ENCODE results near the gene SSBP3. TPM values are rescaled to one million over a fixed set of nuclear protein-coding genes. Genes with fewer than 3 reads are reported as not detected.

The SSBP3 gene
- total RNA-seq, 4 donors from 2014 or later = 26.4 to 49.5 (median 37.1) TPM

DNA sequence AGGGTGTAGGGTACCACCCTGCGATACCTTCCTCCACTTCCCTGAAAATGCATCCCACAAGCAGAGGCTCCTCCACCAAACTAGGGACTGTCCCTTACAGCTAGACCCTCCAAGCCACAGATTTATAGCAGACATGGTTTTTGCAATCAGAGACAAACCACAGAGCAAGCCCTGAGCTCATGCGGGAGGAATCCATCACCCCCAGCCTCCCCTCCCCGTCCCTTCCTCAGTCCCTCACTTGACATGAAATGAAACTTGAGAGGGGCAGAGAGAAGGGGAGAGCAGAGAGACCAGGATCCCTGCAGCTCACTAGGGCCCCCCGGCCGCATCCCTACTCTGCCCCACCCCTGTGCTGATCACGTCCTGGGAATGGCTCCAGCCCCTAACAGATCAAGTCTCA, 111.3 kb downstream of the SSBP3 start:
- H3K4me1 ChIP-seq = peaks cover 59% of the 10 kb centered on the region
- no peaks in the 10 kb centered on the region for H3K9me3 ChIP-seq
- no peaks in the 10 kb centered on the region for H3K36me3 ChIP-seq
- no peak for DNase-seq (ENCODE audit: low spot score in 2 of 2)
- 82% methylated on average over 6 of the region's 6 CpGs for WGBS
- H3K4me3 ChIP-seq = no peak overlapping the region
- H3K27ac ChIP-seq = no peak overlapping the region
- no peaks in the 10 kb centered on the region for H3K27me3 ChIP-seq
- TF ChIP-seq EP300 (IDR thresholded peaks at IDR 0.05) = no peak
- TF ChIP-seq, protein P1, sequence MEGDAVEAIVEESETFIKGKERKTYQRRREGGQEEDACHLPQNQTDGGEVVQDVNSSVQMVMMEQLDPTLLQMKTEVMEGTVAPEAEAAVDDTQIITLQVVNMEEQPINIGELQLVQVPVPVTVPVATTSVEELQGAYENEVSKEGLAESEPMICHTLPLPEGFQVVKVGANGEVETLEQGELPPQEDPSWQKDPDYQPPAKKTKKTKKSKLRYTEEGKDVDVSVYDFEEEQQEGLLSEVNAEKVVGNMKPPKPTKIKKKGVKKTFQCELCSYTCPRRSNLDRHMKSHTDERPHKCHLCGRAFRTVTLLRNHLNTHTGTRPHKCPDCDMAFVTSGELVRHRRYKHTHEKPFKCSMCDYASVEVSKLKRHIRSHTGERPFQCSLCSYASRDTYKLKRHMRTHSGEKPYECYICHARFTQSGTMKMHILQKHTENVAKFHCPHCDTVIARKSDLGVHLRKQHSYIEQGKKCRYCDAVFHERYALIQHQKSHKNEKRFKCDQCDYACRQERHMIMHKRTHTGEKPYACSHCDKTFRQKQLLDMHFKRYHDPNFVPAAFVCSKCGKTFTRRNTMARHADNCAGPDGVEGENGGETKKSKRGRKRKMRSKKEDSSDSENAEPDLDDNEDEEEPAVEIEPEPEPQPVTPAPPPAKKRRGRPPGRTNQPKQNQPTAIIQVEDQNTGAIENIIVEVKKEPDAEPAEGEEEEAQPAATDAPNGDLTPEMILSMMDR (IDR thresholded peaks at IDR 0.05) = no peak
- no peak for TF ChIP-seq POLR2AphosphoS5 (IDR thresholded peaks at IDR 0.05)
- no peak for TF ChIP-seq POLR2A (IDR thresholded peaks at IDR 0.05)

DNA sequence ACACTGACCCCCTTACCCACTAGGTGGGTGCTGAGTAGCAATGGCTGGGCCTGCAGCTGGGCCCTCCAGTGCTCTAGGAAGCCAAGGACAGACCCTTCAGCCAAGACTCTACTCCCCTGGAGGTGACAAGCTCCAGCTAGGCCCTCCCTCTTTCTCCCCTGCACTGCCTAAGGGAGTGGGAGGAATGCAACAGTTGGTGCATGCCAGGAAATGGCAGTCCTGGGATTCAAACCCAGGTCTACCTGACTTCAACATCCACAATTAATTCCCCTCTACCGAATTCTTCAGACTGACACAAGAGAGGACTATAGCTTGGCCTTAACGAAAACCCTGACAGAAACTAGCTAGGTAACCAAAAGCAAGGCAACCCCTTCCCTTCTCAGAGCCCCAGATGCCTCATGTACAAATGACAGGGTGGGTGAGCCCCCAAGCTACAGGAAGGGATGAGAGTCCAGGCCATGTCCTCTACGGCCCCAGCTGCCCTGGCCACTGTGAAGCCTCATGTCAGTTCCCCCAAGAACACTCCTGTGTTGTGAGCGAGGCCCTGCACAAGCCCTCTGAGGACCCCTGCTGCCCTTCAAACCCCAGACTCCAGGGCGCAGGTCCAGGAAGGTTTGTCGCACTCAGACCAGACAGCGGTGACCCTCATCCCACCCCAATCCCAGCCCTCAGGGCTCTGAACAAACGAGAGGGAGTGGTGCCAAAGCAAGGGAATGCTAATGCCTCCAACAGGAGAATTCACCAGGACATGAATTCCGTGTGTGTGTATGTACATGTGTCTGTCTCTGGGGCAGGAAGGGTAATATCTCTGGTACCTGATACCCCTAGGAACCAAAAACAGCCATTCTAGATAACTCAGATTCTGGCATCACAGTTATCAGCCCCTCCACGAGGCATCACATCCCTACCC, 113.9 kb downstream of the SSBP3 start:
- H3K36me3 ChIP-seq = no peaks in the 10 kb centered on the region
- TF ChIP-seq POLR2A (IDR thresholded peaks at IDR 0.05) (no peak), EP300 (IDR thresholded peaks at IDR 0.05) (no peak)
- TF ChIP-seq, protein P1 (IDR thresholded peaks at IDR 0.05) = no peak
- DNase-seq (ENCODE audit: low spot score in 2 of 2) = no peak
- H3K4me3 ChIP-seq = no peak overlapping the region
- H3K27me3 ChIP-seq = no peaks in the 10 kb centered on the region
- peaks cover 59% of the 10 kb centered on the region for H3K4me1 ChIP-seq
- no peak overlapping the region for H3K27ac ChIP-seq
- WGBS = 82% methylated on average over 10 of the region's 10 CpGs
- no peaks in the 10 kb centered on the region for H3K9me3 ChIP-seq

DNA sequence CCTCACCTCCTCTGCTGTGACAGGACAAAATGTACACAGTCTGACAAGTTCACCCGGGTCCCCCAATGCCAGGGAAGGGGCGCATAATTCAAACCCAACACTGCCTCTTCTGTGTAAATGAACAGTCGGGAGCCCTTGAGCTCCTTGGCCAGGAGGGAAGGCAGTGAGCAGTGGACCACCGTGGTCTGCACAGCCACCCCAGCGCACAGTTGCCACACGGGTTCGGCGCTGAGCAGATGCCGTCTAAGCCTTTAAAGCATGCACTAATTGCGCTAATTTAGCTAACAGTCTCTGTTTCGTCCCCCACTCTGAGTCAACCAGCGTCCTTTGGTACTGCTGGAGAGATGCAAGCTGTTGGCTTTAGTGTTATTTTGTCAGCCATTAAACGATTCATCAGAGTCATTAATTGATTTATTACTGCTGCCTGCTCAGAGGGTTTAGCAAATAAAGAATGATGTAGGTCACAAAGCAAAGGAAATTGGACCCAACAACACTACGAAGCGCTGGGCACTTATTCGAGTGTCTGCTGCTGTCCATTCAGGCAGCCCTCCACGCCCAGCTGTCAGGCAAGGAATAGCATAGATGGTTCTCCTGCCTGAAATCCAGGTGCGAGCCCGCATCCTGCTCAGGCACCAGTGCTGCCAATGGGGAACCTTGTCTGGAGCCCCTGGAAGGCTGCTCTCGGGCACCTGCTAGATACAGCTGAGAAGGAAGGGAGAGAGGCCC, 114.8 kb downstream of the SSBP3 start:
- TF ChIP-seq, protein P1 (IDR thresholded peaks at IDR 0.05) = no peak
- TF ChIP-seq POLR2AphosphoS5 (IDR thresholded peaks at IDR 0.05) = no peak
- TF ChIP-seq EP300 (IDR thresholded peaks at IDR 0.05) = no peak
- TF ChIP-seq POLR2A (IDR thresholded peaks at IDR 0.05) = no peak
- Histone ChIP-seq H3K36me3 (no peaks in the 10 kb centered on the region), H3K27me3 (no peaks in the 10 kb centered on the region), H3K9me3 (no peaks in the 10 kb centered on the region), H3K4me1 (peaks cover 64% of the 10 kb centered on the region), H3K27ac (no peak overlapping the region), H3K4me3 (no peak overlapping the region)
- WGBS = 81% methylated on average over 18 of the region's 20 CpGs
- DNase-seq (ENCODE audit: low spot score in 2 of 2) = no peak

DNA sequence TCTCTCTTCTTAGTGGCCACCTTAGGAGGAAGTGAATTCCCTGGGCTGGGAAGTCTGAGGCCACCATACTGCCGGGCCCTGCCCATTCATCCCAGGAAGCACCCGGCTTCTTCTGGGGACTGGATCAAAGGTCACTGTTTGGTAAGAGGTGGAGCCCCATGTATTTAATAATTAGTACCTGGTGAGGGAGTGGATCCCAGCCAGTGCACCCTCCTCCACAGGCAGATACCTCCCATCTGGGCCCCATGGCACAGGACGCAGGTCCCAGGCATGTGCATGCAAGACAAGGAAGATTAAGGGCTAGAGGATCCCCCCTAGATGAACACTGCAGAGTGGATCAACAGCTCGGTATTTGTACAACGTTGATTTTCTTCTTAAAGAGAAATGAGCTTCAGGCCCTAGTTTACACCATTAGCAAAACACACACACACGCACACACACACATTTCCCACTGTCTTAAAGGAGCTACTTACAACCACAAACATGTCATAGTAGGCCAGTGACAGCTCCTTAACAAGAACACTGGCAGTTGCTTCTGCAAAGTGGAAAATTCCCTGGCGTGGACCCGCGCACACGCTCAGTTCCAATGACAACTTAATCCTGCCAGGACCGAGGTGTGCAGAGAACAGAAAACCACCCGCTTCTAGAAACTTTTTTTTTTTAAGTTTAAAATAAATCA, 115.5 kb downstream of the SSBP3 start:
- DNase-seq (ENCODE audit: low spot score in 2 of 2) = no peak
- peaks cover 64% of the 10 kb centered on the region for H3K4me1 ChIP-seq
- TF ChIP-seq POLR2A (IDR thresholded peaks at IDR 0.05) (no peak), POLR2AphosphoS5 (IDR thresholded peaks at IDR 0.05) (no peak), EP300 (IDR thresholded peaks at IDR 0.05) (no peak)
- TF ChIP-seq, protein P1 (IDR thresholded peaks at IDR 0.05) = no peak
- peak overlapping the region; percentile 37 for H3K27ac ChIP-seq
- H3K9me3 ChIP-seq = no peaks in the 10 kb centered on the region
- 42% methylated on average over 12 of the region's 12 CpGs for WGBS
- no peak overlapping the region for H3K4me3 ChIP-seq
- no peaks in the 10 kb centered on the region for H3K27me3 ChIP-seq
- H3K36me3 ChIP-seq = no peaks in the 10 kb centered on the region

Measured in suprapubic skin (tissue), 4 donors.